Neural cell (in vitro differentiated cells): Measurements from ENCODE around the gene SLC35G6.

Experiments used
- CTCF ChIP-seq: fragments of 450-650 bp; IDR thresholded peaks from 2 replicates; pipeline ENCODE4 v1.5.1; 2014; ENCODE audit warnings: antibody characterized with exemption, mild to moderate bottlenecking, moderate library complexity; ENCODE audit not compliant: poor library complexity, severe bottlenecking
- EP300 ChIP-seq: fragments of 450-650 bp; conservative IDR thresholded peaks from 2 replicates; pipeline ENCODE4 v1.6.1; 2014; ENCODE audit warnings: antibody characterized with exemption, mild to moderate bottlenecking, moderate library complexity; ENCODE audit not compliant: poor library complexity, severe bottlenecking
- EZH2 ChIP-seq: fragments of 200-600, 300-800 bp; shearing (Covaris generic), sonication (generic); IDR thresholded peaks from 2 replicates; pipeline ENCODE4 v1.6.1; 2014; ENCODE audit warnings: antibody characterized with exemption, low read length, borderline replicate concordance, mild to moderate bottlenecking; ENCODE audit not compliant: insufficient read depth, poor library complexity, severe bottlenecking
- MXI1 ChIP-seq: fragments of 450-650 bp; conservative IDR thresholded peaks from 2 replicates; pipeline ENCODE4 v1.6.1; 2014; ENCODE audit warnings: antibody characterized with exemption, mild to moderate bottlenecking; ENCODE audit not compliant: poor library complexity, severe bottlenecking
- POLR2AphosphoS5 ChIP-seq: IDR thresholded peaks from 2 replicates; pipeline ENCODE4 v1.6.1; 2012
- RAD21 ChIP-seq: fragments of 450-650 bp; conservative IDR thresholded peaks from 2 replicates; pipeline ENCODE4 v1.6.1; 2014; ENCODE audit warnings: antibody characterized with exemption, mild to moderate bottlenecking, moderate library complexity
- SMC3 ChIP-seq: fragments of 450-650 bp; conservative IDR thresholded peaks from 2 replicates; pipeline ENCODE4 v1.6.1; 2014; ENCODE audit warnings: antibody characterized with exemption, mild to moderate bottlenecking, moderate library complexity; ENCODE audit not compliant: poor library complexity
- TAF1 ChIP-seq: IDR thresholded peaks from 2 replicates; pipeline ENCODE4 v1.6.1; 2012; ENCODE audit warnings: low read depth
- TF ChIP-seq, protein P1 (sequence below): IDR thresholded peaks from 2 replicates; pipeline ENCODE4 v1.6.1; 2012; ENCODE audit warnings: borderline replicate concordance

GRCh38 chr17:7491583-7491982 lies 10.3 kb downstream of the SLC35G6 start:
- no peak for TF ChIP-seq TAF1
- TF ChIP-seq POLR2AphosphoS5: no peak
- no peak for TF ChIP-seq CTCF
- TF ChIP-seq EP300: no peak
- TF ChIP-seq EZH2: no peak
- TF ChIP-seq SMC3: no peak
- TF ChIP-seq, protein P1, sequence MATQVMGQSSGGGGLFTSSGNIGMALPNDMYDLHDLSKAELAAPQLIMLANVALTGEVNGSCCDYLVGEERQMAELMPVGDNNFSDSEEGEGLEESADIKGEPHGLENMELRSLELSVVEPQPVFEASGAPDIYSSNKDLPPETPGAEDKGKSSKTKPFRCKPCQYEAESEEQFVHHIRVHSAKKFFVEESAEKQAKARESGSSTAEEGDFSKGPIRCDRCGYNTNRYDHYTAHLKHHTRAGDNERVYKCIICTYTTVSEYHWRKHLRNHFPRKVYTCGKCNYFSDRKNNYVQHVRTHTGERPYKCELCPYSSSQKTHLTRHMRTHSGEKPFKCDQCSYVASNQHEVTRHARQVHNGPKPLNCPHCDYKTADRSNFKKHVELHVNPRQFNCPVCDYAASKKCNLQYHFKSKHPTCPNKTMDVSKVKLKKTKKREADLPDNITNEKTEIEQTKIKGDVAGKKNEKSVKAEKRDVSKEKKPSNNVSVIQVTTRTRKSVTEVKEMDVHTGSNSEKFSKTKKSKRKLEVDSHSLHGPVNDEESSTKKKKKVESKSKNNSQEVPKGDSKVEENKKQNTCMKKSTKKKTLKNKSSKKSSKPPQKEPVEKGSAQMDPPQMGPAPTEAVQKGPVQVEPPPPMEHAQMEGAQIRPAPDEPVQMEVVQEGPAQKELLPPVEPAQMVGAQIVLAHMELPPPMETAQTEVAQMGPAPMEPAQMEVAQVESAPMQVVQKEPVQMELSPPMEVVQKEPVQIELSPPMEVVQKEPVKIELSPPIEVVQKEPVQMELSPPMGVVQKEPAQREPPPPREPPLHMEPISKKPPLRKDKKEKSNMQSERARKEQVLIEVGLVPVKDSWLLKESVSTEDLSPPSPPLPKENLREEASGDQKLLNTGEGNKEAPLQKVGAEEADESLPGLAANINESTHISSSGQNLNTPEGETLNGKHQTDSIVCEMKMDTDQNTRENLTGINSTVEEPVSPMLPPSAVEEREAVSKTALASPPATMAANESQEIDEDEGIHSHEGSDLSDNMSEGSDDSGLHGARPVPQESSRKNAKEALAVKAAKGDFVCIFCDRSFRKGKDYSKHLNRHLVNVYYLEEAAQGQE: no peak
- TF ChIP-seq RAD21: no peak
- no peak for TF ChIP-seq MXI1
